Left hindlimb (tissue), 1 donor: ENCODE data around the gene NUDT21.
"Not testable (repeated sequence)": the region's sequence is repeated elsewhere in the genome, so short reads cannot be mapped to it uniquely, and the experiment has no call there.

Experiments used
- DNase-seq: peaks from one replicate; pipeline ENCODE4 v3.0.0-alpha.2; 2018

NUDT21 gene

DNA sequence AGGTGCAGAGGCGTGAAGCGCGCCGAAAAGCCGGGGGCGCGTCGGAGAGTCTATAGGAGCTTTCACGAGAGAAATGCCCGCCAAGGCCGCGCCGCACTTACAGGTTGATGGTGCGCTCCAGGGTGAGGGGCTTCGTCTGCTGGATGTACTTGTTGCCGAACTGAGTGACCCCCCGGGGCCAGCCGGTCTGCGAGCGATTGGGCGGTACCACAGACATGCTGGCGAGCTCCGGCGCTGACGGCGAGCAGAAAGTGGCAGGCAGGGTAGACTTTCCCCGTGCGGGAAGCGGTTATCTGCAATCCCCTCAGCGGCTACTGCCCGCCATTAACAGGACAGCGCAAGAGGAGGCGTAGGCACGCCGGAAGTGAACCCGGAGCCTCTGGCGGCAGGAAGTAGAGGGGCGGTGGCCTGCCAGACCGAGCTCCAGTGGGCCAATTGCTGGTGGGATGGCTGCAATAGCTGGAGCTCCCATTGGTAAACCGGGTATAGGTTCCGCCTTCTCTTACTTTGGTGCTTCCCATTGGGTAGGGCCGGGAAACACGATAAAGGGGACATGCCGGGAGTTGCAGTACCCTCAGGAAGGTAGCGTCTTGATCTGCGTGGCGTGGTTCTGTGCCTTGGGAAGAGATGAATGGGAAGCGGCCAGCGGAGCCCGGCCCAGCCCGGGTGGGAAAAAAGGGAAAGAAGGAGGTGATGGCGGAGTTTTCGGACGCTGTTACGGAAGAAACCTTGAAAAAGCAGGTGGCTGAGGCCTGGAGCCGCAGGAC, at the start of gene NUDT21, which contains the start of gene OGFOD1:
NUDT21 (minus strand) TSS at position 347 of the 767 bp plus-strand sequence; CDS start at position 217, 130 bp downstream.
OGFOD1 (plus strand) TSS at position 569 of the 767 bp plus-strand sequence; CDS start at position 628, 59 bp downstream.
- peak; percentile 96 for DNase-seq

DNA sequence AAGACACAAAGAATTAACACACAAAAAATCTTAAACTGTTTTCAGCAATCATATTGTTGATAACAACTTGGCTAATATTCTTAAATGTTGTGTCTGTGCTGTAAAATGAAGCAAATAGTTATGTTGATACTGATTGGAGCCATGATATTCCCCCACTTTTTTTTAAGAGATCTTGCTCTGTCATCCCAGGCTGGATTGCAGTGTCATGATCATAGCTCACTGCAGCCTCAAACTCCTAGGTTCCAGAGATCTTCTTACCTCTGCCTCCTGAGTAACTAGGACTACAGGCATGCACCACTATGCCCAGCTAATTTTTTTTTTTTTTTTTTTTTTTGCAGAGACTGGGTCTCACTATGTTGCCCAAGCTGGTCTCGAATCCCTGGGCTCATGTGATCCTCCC, 42.7 kb upstream of the NUDT21 start:
- DNase-seq, result no peak

DNA sequence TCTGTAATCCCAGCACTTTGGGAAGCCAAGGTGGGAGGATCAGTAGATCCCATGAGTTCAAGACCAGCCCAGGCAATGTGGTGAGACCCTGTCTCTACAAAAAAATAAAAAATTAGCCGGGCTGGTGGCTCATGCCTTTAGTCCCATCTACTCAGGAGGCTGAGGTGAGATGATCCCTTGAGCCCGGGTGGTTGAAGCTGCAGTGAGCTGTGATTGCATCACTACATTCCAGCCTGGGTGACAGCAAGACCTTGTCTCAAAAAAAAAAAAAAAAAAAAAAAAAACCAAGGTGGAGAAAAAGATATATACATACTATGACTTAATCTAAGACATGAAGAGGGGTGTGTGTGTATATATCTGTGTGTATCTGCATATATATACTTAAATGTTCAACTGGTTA, 42.0 kb upstream of the NUDT21 start:
- DNase-seq, result no peak

DNA sequence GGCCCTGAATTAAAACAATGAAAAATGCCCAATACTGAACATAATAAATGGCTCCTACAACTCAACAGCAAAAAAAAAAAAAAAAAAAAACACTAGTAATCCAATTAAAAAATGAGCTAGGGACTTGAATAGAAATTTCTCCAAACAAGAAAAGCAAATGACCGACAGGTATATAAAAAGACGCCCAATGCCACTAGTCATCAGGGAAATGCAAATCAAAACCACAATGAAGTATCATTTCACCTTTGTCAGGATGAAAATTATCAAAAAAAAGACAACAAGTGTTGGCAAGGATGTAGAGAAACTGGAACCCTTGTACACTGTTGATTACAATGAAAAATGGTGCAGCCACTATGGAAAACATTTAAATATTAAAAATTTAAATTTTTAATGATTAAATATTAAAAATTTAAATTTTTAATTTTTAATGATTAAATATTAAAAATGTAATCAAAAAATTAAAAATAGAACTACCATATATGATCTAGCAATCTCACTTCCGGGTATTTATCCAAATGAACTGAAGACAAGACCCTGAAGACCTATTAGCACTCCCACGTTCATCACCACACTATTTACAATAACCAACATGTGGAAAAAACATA, 40.6 kb upstream of the NUDT21 start:
- no peak for DNase-seq

DNA sequence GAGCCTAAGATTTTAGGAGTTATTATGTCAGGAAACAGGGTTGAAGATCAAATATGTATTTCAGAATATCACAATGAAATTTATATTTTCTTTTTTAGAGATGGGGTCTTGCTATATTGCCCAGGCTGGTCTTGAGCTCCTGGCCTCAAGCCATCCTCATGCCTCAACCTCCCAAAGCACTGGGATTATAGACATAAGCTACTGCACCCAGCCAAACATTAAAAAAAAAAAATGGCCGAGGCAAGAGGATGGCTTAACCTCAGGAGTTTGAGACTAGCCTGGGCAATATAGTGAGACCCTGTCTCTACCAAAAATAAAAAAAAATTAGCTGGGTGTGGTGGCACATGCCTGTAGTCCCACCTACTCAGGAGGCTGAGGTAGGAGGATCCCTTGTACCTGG, 37.7 kb upstream of the NUDT21 start:
- not testable (repeated sequence) for DNase-seq

DNA sequence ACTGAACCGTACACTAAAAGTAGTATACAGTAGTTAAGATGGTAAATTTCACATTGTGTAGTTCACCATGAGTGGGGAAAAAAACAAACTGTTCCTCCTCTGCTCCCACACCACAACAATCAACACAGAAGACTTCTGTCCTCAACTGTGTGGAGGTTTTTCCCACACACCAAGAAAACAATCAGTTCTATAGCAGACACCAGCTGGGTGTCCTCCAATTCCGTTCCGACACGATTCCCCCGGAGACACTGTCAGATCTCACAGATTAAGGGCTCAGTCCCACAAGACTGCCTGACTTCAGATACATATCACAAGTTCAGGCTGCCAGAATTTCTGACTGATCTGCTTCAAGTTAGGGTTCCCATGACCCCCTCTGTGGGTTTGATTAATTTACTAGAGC, 36.9 kb upstream of the NUDT21 start:
- DNase-seq, result no peak

DNA sequence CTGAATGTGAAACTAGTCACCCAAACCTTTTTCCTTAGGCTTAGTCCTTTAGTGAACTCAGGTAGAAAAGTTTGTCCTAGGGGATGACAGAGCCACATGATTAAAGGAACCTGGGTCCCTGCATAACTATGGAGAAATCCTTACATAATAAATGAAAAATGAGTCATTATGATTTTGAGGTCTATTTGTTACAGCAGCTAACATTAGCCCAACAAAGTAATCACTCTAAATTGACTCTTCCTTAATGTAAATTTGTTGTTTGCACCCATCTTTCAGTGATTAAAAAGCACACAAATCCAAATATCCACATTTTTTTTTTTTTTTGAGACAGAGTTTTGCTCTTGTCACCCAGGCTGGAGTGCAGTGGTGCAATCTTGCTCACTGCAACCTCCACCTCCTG, 32.3 kb upstream of the NUDT21 start:
- no peak for DNase-seq

DNA sequence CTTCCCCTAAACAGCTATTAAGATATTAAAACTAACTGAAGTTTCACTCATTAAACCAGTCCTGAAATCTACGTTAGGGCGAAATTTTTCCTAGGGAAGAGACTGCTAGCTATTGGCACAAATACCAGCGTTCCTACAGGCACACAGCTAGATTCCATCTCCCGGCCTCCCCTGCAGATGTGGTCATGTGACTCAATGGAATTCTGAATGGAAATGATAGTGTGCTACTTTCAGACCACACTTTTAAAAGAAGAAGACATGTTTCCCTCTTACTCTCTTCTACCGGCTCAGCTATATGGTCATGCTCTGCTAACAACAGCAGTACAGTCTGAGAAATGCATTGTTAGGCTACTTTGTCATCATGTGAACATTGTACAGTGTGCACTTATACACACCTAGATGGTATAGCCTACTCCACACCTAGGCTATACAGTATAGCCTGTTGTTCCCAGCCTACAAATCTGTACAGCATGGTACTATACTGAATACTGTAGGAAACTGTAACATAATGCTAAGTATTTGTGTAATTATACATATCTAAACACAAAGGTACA, 31.6 kb upstream of the NUDT21 start:
- DNase-seq, result no peak

DNA sequence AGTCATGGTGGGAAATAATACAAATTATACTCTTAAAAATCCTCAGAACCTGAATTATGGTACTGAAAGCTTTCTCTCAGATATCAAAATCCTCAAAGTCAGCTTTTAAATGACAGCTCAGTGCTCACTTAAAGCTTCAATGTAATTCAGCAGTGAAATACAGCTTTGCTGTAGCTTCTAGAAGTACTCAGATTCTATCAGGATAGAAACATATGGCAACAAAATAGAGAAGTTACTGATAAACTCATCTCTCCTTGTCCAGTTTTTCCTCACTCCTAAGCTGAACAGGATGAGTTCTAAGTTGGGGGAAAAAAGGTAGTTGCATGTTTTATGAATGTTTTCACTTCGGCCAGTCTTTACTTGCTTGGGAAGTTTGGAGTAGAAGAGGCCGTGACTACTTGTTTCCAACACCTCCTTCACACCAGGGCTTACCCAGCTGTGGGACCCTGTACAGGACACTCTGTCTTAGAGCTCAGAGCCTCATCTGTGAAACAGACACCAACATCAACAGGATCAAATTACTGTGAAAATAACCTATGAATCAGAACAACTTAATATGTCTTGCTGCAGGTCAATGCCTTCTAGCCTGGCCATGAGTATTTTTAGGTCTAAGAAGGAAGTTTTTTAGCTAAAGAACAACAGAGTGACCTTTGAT, 30.5 kb upstream of the NUDT21 start:
- no peak for DNase-seq

DNA sequence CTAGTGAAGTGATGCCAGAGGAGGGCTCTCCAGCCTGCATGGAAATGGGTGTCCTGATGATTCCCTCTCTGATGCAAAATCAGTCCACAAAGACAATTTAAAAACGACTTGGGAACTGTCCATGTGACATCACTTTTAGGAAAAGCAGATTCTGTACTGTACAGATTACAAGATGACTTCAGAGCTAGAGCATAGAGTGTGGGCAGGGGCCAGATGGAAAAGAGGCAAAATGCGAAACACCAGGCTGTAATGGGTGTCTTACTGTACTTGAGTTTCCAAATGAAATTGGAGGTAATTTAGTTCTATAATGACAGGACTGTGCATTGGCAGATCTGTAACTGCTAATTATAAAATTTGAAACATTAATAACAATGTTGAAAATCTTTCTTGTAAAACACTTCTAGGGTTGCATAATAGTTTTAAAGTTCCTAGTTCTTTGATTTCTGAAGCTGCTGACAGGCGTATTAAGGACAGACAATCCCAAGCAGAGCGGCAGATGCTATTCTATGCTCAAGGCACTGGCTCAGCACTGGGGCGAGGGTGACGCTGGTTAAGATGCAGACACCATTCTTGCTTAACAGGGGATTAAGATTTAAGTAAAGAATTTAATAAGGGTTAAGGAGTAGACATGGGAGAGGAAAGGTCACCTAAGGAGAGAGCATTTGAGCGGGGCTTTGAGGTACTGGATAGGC, 29.8 kb upstream of the NUDT21 start:
- no peak for DNase-seq

DNA sequence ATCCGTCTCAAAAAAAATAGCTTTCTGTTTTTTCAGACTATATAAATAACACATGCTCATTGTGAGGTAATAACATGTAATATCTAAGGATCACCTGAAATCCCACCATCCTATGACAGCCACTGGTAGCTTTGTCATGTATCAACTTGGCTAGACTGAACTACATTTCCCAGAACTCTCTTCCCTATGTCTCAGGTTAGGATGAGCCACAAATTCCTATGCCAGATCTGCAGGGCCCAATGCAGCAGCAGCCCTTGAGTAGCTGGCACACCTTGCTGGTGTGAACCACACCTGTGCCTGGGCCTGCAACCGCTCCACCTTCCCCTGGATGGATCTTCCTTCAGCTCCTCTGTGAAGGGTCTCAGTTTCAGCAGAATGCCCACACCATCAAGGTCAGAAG, 28.3 kb upstream of the NUDT21 start:
- no peak for DNase-seq

DNA sequence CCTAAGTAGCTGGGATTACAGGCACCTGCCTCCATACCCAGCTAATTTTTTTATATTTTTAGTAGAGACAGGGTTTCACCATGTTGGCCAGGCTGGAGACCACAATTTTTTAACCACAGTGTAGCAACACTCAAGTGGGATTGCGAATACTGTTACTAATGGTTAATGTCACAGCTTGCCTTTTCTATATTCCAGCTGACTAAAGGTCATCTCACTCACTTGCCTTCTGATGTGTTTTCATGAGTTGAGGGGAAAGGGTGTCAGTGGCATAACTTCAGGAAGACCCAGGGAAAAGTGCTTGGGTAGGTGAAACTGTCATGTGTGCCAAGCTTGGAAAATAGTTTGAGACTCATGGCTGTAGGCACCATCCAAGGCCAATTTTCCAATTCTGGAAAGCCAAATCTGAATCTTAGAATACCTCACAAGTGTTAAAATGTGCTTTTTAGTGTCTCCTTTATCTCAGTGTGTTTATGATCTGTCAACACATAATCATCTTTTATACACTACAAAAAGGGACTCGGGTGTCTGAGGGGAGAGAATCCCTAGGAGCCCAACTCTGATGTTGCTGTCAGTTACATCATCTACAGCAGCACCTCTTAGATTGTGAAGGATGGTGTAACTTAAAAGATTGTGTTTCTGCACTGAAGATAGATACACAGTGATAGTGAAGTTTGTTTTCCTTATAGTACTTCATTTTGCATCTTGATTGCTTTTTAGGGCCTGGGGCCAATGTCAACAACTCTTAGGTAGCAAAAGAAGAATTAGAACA, 27.3 kb upstream of the NUDT21 start:
- DNase-seq, result no peak

DNA sequence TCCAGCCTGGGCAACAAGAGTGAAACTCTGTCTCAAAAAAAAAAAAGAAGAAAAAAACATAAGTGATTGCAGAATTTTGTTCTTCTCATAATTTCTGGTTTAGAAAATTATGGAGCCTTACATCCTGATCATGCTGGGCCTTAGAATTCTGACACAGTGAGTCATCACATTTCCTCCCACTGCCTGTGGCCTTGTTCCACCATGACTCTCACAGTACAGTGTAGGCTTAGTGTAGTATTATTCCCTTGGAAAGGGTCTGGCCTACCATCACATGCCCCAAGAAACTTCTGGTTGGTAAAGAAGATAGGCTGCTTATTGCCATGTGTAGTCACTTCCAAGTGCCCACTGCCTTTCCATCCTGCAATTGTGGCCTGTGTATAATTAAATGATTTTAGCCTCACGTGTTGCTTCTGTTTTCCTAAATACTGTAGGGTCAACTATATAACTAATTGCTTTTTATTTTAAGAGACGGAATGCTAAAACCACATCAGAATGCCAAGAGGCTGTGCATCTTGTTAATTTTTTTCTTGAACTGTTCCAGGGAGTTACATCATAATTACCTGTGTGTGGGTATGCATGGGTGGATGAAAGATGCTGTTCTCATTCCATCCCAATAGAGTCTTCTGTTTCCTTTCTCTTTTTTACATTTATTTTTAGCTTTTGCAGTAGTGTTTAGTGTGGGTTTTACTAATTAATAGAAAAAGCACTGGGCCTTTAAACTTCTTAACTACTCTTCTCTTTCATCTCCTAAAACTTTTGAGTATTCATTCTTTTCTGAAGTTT, 26.2 kb upstream of the NUDT21 start:
- DNase-seq, result no peak

DNA sequence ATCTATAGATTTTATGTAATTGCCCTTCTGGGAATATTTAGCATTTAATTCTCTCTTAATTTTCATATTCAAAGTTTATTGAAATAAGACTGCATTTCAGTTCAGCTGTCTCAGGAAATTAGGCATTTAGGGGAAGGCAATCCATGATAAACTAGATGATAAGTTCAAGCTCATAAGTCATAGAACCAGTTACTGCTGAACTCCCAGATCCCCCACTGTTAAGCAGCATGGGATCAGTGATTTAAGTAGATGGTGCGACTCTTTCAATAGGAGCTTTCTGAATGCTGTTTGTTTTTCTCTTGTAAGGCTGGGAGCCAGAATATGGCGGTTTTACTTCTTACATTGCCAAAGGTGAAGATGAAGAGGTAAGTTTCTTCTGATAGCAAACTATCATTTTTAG, 24.1 kb upstream of the NUDT21 start:
- DNase-seq, result no peak

DNA sequence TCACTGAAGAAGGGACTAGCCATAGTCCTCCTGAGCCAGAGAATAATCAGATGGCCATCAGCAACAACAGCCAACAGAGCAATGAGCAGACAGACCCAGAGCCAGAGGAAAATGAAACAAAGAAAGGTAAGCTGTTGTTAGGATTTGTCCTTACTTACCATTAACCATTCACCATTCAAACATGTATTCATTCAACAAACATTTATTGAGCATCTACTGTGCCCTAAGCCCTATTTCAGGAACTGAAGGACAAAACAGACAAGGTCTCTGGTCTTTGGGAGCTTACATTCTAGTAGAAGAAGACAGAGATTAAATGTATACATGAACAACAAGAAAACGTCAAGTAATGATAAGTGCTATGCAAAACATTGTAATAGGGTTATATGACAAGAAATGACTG, 19.5 kb upstream of the NUDT21 start:
- no peak for DNase-seq

DNA sequence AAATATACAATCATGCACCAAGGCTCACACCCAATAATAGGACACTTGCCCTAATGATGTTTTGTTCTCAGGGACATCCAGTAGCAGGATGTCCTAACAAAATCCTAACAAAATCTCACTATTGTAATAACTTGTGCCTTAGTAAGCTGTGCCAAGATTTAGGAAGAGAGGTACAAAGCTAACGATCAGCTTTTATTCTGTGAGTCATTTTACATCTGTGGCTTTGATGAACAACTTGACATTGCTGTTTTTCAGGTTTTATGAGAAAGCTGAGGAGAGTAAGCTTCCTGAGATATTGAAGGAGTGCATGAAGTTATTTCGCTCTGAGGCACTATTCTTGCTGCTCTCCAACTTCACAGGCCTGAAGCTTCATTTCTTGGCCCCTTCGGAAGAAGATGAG, 19.1 kb upstream of the NUDT21 start:
- DNase-seq, result no peak

DNA sequence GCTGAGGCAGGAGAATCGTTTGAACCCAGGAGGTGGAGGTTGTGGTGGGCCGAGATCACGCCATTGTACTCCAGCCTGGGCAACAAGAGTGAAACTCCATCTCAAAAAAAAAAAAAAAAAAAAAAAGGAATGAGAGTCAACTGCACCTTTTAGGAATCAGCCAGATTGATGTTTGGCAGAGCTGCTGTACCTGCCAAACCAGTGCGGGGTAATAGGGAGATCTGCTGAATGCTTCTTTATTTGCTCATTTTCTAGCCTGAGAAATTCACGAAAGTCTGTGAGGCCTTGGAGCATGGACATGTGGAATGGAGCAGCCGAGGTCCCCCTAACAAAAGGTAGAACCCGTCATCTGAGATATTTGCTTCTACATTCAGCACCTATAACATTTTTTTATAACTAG, 18.6 kb upstream of the NUDT21 start:
- DNase-seq, result no peak

DNA sequence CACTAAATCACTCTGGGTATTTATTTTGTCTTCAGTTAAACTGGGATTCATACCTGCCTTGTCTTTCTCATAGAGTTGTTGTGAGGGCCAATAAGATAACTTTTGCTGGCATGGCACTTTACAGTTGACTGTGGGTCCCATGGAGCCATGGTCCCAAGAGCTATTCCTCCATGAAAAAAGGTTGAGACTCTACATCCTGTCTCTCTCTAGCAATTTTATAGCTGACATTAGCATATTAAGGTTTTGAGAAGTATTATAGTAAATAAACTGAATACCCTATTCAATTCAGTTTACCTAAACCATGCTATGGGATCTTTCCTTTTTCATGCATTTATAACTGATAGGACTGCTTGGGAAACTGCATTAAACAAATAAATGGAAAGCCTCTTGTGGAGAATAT, 17.7 kb upstream of the NUDT21 start:
- DNase-seq, result no peak

DNA sequence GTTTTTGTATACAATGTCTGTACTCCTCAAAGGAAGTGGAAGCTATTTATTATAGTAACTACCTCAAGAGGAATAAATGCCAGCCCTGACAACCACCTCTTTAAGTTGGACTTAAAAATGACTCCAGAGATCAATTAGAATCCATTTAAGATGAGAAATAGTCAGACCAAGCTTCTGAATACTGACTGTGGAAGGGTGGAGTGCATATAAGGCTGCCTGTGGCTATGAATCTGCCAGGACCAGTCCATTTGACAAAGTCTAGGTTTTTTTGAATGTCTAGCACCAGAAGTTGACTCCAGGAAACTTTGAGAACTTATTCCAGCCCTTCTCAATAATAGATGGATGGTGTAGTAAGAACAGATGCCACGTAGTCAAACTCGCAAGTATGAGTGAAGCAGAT, 15.2 kb upstream of the NUDT21 start:
- no peak for DNase-seq

DNA sequence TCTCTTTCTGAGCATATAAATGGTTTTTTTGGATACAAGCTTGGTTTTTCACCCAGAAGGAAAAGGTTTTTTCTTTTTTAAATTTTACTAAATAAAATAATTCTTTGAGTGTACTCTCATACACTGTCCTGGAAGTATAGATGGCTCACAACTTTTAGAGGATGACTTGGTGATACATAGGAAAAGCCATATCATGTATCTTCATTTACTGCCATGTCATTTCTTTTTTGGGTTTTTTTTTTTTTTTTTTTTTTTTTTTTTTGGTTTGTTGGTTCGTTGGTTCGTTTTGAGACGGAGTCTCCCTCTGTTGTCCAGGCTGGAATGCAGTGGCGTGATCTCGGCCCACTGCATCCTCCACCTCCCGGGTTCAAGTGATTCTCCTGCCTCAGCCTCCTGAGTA, 12.0 kb upstream of the NUDT21 start:
- no peak for DNase-seq

DNA sequence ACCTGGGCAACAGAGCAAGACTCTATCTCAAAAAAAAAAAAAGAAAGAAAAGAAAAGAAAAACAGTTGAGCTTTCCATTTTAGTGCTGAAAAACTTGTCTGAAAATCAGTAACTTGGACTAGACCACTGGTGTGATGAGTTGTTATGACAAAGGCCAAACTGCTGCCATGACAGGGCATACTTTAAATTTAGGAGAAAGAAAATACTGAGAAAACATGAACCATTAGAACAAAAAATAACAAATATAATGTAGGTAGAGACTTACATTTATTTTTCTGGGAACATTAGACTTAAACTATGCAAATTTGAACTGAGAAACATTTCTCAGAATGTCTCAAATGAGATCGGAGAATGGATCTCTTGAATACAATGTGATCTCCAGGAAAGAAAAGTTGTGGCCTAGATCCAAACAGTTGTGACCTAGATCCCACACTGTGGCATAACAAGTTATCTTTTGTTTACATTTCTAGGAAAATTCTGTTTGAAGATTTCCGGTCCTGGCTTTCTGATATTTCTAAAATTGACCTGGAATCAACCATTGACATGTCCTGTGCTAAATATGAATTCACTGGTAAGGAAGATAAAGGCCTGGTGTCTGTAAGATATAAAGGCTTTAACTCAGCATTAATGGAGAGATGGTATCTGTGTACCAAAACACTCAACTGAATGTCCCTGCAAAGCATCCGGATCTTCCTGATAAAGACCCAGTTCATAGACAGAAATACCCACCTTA, 11.1 kb upstream of the NUDT21 start:
- no peak for DNase-seq
